Astrocyte of the spinal cord (primary cell): ENCODE measurements around the gene TPPP2.

Experiments used
- DNase-seq: peaks from one replicate; pipeline ENCODE4 v3.0.0; 2011; ENCODE audit warnings: low read depth, low spot score
- H3K4me3 ChIP-seq: 2 replicates; pipeline ENCODE4 v1.5.1; 2011; ENCODE audit warnings: low read depth, mild to moderate bottlenecking, low read length, moderate library complexity
- in situ Hi-C: cut with HindIII; loops from 2 replicates; pipeline ENCODE4 v1.10.0; 2017; ENCODE audit warnings: low sequenced_read_pairs
- TF ChIP-seq, protein P1 (sequence below): IDR thresholded peaks from 2 replicates; pipeline ENCODE4 v1.5.1; 2012; ENCODE audit warnings: low read depth, mild to moderate bottlenecking, low read length, inconsistent platforms

TPPP2 gene

GRCh38 chr14:20989787-20990600 lies 40.0 kb upstream of the TPPP2 start, which contains the start of gene METTL17:
METTL17 (plus strand) TSS chr14:20989980; CDS start chr14:20990003, 23 bp downstream.
- peak within 1 kb of the TSS; percentile 89 for H3K4me3 ChIP-seq
- DNase-seq = peak; percentile 98
- in situ Hi-C loops = no loop called here
- TF ChIP-seq, protein P1, sequence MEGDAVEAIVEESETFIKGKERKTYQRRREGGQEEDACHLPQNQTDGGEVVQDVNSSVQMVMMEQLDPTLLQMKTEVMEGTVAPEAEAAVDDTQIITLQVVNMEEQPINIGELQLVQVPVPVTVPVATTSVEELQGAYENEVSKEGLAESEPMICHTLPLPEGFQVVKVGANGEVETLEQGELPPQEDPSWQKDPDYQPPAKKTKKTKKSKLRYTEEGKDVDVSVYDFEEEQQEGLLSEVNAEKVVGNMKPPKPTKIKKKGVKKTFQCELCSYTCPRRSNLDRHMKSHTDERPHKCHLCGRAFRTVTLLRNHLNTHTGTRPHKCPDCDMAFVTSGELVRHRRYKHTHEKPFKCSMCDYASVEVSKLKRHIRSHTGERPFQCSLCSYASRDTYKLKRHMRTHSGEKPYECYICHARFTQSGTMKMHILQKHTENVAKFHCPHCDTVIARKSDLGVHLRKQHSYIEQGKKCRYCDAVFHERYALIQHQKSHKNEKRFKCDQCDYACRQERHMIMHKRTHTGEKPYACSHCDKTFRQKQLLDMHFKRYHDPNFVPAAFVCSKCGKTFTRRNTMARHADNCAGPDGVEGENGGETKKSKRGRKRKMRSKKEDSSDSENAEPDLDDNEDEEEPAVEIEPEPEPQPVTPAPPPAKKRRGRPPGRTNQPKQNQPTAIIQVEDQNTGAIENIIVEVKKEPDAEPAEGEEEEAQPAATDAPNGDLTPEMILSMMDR = peak; percentile 46

GRCh38 chr14:20996521-20996920 lies 33.5 kb upstream of the TPPP2 start:
- no peak overlapping the region for H3K4me3 ChIP-seq
- in situ Hi-C loops = no loop called here
- TF ChIP-seq, protein P1 = no peak
- no peak for DNase-seq

DNA sequence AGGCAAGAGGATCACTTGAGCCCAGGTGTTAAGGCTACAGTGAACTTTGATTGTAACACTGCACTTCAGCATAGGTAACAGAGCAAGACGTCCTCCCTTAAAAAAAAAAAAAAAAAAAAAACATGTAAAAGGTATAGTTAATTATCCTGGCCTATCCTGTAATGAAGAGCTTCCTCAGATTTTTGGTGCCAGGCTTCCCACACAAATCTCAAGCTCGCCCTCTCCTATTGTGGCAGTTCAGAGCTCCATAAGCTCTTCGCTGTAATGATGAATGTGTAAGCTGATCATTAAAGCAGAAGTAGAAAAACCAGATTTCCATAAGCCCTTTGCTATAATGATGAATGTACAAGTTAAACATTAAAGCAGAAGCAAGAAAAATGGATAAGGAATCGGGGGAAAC lies 32.9 kb upstream of the TPPP2 start:
- TF ChIP-seq, protein P1 = no peak
- H3K4me3 ChIP-seq = no peak overlapping the region
- DNase-seq = no peak
- in situ Hi-C loops = no loop called here

GRCh38 chr14:20997564-20997963 lies 32.5 kb upstream of the TPPP2 start:
- TF ChIP-seq, protein P1 = no peak

DNA sequence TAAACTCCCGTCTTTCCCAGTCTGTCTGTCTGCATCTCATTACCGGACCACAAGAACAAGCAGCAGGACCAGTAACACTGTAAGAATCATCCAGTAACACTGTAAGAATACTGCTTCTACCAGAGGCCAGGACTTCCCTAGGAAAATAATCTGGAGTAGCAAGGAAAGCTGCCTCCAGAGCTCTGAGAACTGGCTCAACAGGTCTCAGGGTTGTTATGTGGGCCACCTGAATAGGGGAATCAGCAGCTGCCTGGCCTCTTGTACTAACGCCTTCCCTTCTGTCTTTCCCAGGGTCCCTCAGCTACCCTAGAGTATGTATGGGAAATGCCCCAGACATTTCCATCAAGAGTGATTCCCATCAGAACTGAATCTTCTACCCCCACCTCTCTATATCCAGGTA lies 31.9 kb upstream of the TPPP2 start:
- no peak for DNase-seq
- in situ Hi-C loops = no loop called here
- no peak overlapping the region for H3K4me3 ChIP-seq
- TF ChIP-seq, protein P1 = no peak

More at GRCh38 chr14:20997564-20997963, 32.5 kb upstream of the TPPP2 start:
- H3K4me3 ChIP-seq = no peak overlapping the region
- in situ Hi-C loops = no loop called here
- DNase-seq = no peak

- TF ChIP-seq, protein P1 = no peak
- in situ Hi-C loops = no loop called here
- peak; percentile 79 for DNase-seq
- no peak within 1 kb of the TSS for H3K4me3 ChIP-seq
These were observed 31.2 kb upstream of the TPPP2 start, which contains the start of gene SLC39A2 for GRCh38 chr14:20998674-20999366. SLC39A2 (plus strand) TSS chr14:20999293; CDS start chr14:20999447, 154 bp downstream.
